ENCODE measurements around the gene SLC23A2.

The SLC23A2 gene

GRCh38 chr20:4837760-4838159 is 163.6 kb downstream of the SLC23A2 start:
- DNase-seq, result no peak

GRCh38 chr20:4836935-4837334 is 164.4 kb downstream of the SLC23A2 start:
- no peak for DNase-seq

- DNase-seq, result no peak
Observed at GRCh38 chr20:4836473-4836872, 164.8 kb downstream of the SLC23A2 start.

GRCh38 chr20:4835244-4836177 is 165.8 kb downstream of the SLC23A2 start:
- no peak for DNase-seq

GRCh38 chr20:4833074-4833728 is 168.1 kb downstream of the SLC23A2 start:
- no peak for DNase-seq

- no peak for DNase-seq
Observed at GRCh38 chr20:4832469-4832868, 168.8 kb downstream of the SLC23A2 start.

GRCh38 chr20:4830696-4831095 is 170.6 kb downstream of the SLC23A2 start:
- DNase-seq, result no peak

GRCh38 chr20:4830259-4830658 is 171.1 kb downstream of the SLC23A2 start:
- no peak for DNase-seq

- DNase-seq, result no peak
Observed at GRCh38 chr20:4829514-4830215, 171.6 kb downstream of the SLC23A2 start.

- no peak for DNase-seq
Observed at GRCh38 chr20:4828830-4829513, 172.3 kb downstream of the SLC23A2 start.

- no peak for DNase-seq
Observed at GRCh38 chr20:4821590-4821989, 179.7 kb downstream of the SLC23A2 start.

- DNase-seq, result no peak
Observed at GRCh38 chr20:4820806-4821518, 180.3 kb downstream of the SLC23A2 start.

- DNase-seq, result no peak
Observed at GRCh38 chr20:4819901-4820300, 181.4 kb downstream of the SLC23A2 start.

GRCh38 chr20:4817230-4817671 is 184.1 kb downstream of the SLC23A2 start:
- DNase-seq, result no peak

GRCh38 chr20:4815628-4816027 is 185.7 kb downstream of the SLC23A2 start:
- DNase-seq, result no peak

GRCh38 chr20:4814696-4815252 is 186.5 kb downstream of the SLC23A2 start:
- no peak for DNase-seq

GRCh38 chr20:4813863-4814695 is 187.2 kb downstream of the SLC23A2 start:
- no peak for DNase-seq

- DNase-seq, result no peak
Observed at GRCh38 chr20:4813076-4813862, 188.0 kb downstream of the SLC23A2 start.

- DNase-seq, result no peak
Observed at GRCh38 chr20:4812641-4813075, 188.7 kb downstream of the SLC23A2 start.

GRCh38 chr20:4812216-4812615 is 189.1 kb downstream of the SLC23A2 start:
- DNase-seq, result no peak
